HG03066 (cell line): ENCODE measurements around the gene CACNA2D3.
"Not testable (repeated sequence)": the region's sequence is repeated elsewhere in the genome, so short reads cannot be mapped to it uniquely, and the experiment has no call there.

Source experiments
- ATAC-seq: cut with Tn5 transposase; IDR thresholded peaks from one replicate; pipeline ENCODE4 v1.9.1; 2021; ENCODE audit warnings: low read depth; ENCODE audit not compliant: unreplicated experiment

The CACNA2D3 gene

GRCh38 chr3:54965746-54966145 is 843.4 kb downstream of the CACNA2D3 start:
- ATAC-seq = no peak

- no peak for ATAC-seq
Measured at GRCh38 chr3:54966979-54967378, 844.6 kb downstream of the CACNA2D3 start.

DNA sequence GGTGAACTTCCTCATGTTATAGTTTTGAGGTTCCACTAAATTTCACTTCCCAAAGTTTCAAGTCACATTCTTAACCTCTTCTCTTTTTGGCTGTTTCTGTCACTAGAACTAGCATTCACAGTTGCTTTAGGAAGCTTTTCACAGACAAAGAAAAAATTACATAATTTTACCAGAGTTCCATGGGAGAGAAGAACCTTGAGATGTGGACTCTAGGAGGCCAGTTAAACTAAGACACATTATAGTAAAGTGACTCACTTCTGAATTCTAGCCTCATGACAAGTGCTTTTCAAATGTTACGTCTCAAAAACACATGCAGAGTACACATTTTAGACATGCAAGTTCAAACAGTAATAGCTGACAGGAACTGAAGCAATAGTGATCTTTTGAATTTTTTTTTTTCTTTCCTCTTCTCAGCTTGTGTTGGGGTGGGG is 845.4 kb downstream of the CACNA2D3 start:
- no peak for ATAC-seq

DNA sequence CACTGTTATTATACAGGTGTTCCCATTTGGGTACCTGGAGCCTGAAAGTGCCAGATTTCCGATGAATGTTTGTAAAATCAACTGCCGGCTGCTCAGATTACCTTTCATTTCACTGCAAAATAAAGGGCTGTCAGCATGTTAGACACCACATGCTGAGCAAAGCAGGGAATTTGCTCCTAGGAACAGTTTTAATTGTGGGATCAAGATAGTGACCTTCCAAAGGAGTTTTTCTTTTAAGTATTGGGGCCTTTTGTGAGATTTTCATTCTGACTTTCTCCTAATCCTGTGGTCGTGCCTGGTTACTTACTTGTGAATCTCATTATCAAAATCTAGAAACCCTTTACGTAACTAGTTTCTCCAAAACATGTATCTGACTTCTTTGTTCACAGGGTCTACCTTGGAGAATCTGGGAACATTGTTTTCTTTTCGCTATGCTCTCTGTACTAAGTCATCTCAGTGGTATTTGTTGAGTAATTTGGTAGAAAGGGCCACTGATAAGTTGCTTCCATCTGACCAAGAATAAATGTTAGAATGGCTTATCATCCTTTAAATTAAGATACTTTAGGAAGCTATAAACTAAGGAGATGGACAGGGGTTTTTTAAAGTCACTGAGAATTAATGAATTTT is 846.3 kb downstream of the CACNA2D3 start:
- no peak for ATAC-seq

DNA sequence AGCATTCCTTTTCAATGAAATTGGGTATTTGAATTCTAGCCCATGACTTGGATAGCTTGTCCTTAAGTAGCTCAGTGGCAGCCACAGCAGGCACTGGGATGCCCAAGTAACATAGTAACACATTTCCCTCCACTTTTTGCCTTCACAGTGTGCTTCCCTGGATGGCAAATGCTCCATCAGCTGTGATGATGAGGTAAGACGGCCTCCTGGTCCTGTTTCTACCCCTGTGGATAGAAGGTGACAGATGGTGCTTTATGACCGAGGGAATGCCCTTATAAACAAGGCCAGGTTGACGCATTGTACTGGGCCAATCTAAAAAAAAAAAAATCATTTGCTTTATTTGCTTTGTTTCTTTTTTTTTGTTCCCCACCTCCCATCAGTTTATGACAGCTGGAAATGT is 847.3 kb downstream of the CACNA2D3 start:
- no peak for ATAC-seq

DNA sequence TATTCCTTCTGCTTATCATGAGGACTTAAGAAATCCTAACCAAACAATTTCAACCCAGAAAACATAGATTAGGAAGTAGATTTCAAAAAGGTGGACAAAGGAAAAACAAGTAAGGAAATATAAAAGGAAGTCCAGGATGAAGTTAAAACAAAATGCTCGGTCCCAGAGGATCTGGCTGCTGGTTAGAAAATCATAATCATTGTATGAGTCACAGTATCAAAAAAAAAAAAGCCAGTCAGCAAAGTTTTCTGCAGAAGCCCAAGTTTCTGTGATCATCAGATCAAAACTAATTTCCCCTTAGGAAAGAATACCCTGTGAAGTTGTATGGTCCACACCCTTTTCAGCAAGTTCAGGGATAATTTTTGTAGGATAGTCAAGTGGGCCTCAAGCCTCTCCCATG is 848.5 kb downstream of the CACNA2D3 start:
- no peak for ATAC-seq

- no peak for ATAC-seq
Measured at GRCh38 chr3:54977439-54977838, 855.1 kb downstream of the CACNA2D3 start.

GRCh38 chr3:54977946-54978345 is 855.6 kb downstream of the CACNA2D3 start:
- ATAC-seq = not testable (repeated sequence)

DNA sequence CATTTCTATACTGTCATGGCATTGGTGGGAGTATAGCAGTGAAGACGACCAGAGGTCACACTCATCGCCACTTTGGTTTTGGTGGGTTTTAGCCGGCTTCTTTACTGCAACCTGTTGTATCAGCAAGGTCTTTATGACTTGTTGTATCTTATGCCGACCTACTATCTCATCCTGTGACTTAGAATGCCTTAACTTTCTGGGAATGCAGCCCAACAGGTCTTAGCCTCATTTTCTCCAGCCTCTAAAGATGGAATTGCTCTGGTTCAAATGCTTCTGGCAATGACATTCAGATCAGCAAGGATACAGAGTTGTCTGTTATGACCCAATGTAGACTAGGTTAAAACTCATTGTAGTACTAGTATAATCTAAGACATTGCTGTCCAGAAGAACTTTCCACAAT is 860.5 kb downstream of the CACNA2D3 start:
- ATAC-seq = no peak

GRCh38 chr3:54983266-54984099 is 861.1 kb downstream of the CACNA2D3 start:
- no peak for ATAC-seq

- no peak for ATAC-seq
Measured at GRCh38 chr3:54985856-54986255, 863.5 kb downstream of the CACNA2D3 start.

GRCh38 chr3:54986294-54986693 is 863.9 kb downstream of the CACNA2D3 start:
- ATAC-seq = no peak

DNA sequence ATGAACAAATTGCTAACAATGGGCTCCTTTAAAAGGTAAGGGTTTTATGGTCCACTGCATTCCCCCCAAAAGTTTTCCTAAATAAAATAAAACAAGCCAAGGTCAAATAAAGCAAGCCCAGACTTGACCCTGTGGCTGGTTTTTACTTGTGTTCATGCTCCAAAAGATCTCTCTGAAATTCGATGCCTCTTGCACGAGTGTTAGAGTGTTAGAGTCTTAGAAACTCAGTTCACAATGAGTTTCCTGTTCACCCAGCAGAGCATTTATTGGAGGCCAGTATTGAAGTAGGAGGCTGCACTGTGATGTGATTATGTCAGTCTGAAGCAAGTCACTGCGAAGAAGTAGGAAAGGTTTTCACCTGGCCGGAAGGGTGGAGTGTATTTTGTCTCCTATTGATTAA is 865.4 kb downstream of the CACNA2D3 start:
- no peak for ATAC-seq

DNA sequence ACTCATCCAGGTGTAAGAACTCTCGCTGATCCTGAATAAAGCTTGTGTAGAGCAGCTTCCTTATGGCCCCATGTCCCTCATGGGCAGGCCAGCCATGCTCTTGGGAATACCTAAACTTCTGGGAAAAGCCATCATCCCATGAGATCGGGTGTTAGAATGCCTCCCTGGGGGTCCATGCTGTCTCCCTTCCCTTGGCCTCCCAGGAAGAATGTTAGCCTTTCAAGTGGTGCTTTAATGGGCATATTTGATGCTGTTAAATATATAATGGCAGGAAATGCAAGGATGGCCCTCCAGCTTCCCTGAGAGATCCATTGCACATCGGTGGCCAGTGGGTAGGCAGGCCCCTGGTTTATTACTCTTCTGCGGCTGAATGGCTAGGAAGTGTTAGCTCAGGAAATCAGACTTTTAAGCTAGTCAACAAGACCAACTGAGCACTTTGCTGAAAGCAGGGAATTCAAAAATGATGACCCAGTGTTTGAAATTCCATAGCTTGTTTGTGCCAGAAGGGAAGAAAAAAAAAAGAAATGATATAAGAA is 866.0 kb downstream of the CACNA2D3 start:
- no peak for ATAC-seq

DNA sequence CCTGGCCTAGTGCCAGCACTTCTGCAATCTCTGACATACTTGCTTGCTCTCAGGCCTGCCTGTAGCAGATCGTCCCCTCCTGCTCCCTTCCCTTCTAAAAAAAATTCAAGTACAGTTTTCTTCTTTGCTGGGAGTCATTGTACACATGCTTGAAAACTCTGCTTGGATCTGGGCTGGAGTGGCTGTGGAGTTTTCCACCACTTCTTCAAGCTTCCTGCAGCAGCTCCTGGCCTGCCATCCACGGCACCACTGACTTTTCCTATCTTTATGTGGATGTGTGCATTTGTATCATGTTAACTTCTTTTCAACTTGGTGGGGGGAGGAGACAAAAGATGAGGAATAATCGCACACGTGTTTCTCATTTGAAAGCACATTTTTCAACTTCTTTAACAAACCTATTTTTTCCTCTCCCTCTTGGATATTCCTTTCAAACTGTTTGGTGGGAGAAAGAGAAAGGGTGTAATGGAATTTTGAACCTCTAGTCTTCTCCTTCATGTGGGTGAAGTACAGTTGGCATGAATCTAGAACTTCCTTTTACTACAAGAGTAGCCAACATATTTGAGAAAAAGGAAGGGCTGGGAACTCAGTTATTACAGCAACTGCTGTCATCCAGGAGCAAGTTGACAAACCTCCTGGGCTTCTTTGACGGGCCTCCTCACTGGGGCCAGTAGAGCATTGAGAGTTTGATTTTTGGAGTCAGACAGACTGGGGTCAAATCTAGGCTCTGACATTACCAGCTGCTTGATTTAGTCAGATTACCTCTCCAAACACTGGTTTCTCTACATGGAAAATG is 866.7 kb downstream of the CACNA2D3 start:
- no peak for ATAC-seq

DNA sequence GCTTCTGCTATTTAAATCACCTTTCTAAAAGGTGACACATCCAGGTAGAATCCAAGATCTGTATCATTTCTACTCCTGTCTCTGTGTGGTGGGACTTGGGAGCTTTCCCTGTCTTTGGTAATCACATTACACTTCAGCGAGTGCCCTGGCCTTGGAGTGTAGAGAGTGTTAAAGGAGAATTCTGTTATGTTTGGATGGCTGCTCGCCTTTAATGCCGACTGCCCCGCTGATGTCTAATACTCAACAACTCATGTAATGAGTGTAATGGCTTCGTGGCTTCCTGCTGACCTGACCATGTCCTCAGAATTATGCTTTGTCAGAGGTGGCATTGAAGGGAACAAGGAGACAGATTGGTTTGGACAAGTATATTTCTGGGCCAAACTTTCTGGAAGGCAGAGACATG is 871.8 kb downstream of the CACNA2D3 start:
- no peak for ATAC-seq

DNA sequence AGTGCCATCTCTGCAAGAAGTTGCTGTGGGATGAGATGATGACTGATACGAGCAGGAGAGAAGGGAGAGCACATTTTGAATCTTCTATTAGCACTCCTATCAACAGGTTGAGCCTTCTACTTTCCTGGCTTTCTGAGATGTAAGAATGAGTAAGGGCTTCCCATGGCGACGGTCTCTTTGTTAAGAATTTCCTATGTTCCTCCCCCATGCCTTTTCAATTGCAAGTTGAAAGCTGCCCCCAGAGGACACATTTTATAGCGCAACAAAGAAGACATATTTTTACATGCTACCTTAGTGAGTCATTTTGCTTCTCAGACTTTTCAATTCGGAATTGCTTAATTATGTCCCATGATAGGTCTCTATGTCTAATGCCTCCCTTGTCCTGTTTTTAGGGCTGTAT is 876.8 kb downstream of the CACNA2D3 start:
- ATAC-seq = no peak

- ATAC-seq = no peak
Measured at GRCh38 chr3:54999811-55000210, 877.5 kb downstream of the CACNA2D3 start.

- no peak for ATAC-seq
Measured at GRCh38 chr3:55000546-55000945, 878.2 kb downstream of the CACNA2D3 start.

DNA sequence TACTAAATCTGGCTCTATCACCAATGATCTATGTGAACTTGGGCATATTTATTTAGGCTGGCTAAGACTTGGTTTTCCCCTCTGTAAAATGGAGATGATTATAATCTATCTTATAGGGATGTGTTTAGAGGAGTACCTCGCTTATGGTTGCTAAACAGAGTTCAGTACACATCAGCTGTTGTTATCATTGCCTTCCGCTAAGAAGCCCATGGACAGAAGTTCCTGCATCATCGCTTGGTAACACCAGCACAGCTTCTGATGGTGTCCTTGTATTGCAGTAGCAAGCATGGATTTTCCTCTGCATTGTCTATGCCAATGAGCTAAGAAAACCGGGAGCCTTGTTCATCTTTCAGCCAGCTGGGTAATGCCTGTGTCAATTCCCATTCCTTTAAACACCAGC is 878.6 kb downstream of the CACNA2D3 start:
- ATAC-seq = no peak

- no peak for ATAC-seq
Measured at GRCh38 chr3:55002416-55002930, 880.1 kb downstream of the CACNA2D3 start.
